Colonic mucosa (tissue), 4 donors: ENCODE data around the gene TAF4. TPM values are rescaled to one million over a fixed set of nuclear protein-coding genes. Genes with fewer than 3 reads are reported as not detected.

Experiments used
- DNase-seq: peaks from one replicate; pipeline ENCODE4 v3.0.0-alpha.2; 2020
- H3K27ac ChIP-seq: fragments of 200-600 bp; one replicate; pipeline ENCODE4 v1.8.0; 2021
- H3K27me3 ChIP-seq: fragments of 200-600 bp; one replicate; pipeline ENCODE4 v1.8.0; 2021
- H3K36me3 ChIP-seq: fragments of 200-600 bp; one replicate; pipeline ENCODE4 v1.8.0; 2021
- H3K4me1 ChIP-seq: fragments of 200-600 bp; one replicate; pipeline ENCODE4 v1.8.0; 2021; ENCODE audit warnings: mild to moderate bottlenecking
- H3K4me3 ChIP-seq: fragments of 200-600 bp; one replicate; pipeline ENCODE4 v1.8.0; 2021
- H3K9ac ChIP-seq, 2 donors: one replicate each; pipeline ENCODE4 v1.7.0; 2013; ENCODE audit warnings: control low read depth in 2 of 2, low read depth in 2 of 2, low read length in 2 of 2
- H3K9me3 ChIP-seq: fragments of 200-600 bp; one replicate; pipeline ENCODE4 v1.8.0; 2021
- intact Hi-C: fragments of 100-400 bp; cut with DNase I; formaldehyde crosslinking; loops from one replicate; pipeline ENCODE4 v1.14.1; 2022
- total RNA-seq, 2 donors: library from RNA; stranded (reverse); fragmentation: NEBNext Ultra II Directional in 1 of 2; extraction: Animal tissue kit (Norgen Biotek cat#: 25700) in 1 of 2; gene quantifications; one replicate each; pipeline ENCODE4 v1.2.1, GENCODE V29; 2021
- TF ChIP-seq, protein P1 (sequence below): fragments of 200-600 bp; IDR thresholded peaks from one replicate; pipeline ENCODE4 v1.8.0; 2022; ENCODE audit warnings: antibody characterized with exemption, mild to moderate bottlenecking
- donor health status: healthy.
- donor health status: DM: no; HTN: no; CAD: no.
- donor health status: DM: no; HTN: no; CAD: no.

Gene TAF4
- total RNA-seq, 2 donors from 2014 or later: 17.4 to 27.3 TPM

GRCh38 chr20:62009322-62009721, 56.4 kb downstream of the TAF4 start:
- Histone ChIP-seq H3K27ac (no peak overlapping the region), H3K4me3 (no peak overlapping the region), H3K36me3 (peaks cover 5% of the 10 kb centered on the region), H3K4me1 (no peaks in the 10 kb centered on the region), H3K27me3 (no peaks in the 10 kb centered on the region), H3K9me3 (no peaks in the 10 kb centered on the region), H3K9ac (no peak overlapping the region)
- DNase-seq: no peak
- TF ChIP-seq, protein P1, sequence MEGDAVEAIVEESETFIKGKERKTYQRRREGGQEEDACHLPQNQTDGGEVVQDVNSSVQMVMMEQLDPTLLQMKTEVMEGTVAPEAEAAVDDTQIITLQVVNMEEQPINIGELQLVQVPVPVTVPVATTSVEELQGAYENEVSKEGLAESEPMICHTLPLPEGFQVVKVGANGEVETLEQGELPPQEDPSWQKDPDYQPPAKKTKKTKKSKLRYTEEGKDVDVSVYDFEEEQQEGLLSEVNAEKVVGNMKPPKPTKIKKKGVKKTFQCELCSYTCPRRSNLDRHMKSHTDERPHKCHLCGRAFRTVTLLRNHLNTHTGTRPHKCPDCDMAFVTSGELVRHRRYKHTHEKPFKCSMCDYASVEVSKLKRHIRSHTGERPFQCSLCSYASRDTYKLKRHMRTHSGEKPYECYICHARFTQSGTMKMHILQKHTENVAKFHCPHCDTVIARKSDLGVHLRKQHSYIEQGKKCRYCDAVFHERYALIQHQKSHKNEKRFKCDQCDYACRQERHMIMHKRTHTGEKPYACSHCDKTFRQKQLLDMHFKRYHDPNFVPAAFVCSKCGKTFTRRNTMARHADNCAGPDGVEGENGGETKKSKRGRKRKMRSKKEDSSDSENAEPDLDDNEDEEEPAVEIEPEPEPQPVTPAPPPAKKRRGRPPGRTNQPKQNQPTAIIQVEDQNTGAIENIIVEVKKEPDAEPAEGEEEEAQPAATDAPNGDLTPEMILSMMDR: no peak
- intact Hi-C loops: no loop called here

DNA sequence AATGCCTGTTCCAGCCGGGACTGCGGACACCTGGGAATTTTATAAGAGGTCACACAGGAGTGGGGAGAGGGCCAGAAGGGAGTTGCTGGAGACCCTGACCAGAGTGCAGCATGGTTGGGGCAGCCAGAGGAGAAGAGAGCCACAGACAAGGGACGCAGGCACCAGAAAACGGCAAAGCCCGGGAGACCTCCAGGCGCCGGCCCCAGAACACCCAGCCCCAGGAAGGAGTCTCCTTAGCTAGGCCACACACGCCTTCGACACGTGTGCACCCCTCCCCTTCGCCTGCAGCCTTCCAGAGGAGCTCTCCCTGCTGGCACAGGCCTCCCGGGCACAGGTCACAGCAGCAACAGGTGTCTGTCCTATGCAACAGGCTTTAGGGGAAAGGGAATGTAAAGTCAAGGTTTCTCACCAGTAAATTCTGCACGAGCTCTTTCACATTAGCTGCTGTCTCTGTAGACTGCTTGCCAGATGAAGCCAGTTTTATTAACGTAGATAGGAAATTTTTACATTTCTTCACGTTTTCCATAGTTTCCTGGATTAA, 57.0 kb downstream of the TAF4 start:
- H3K36me3 ChIP-seq: peaks cover 5% of the 10 kb centered on the region
- H3K4me3 ChIP-seq: no peak overlapping the region
- TF ChIP-seq, protein P1: no peak
- H3K4me1 ChIP-seq: no peaks in the 10 kb centered on the region
- DNase-seq: no peak
- intact Hi-C loops: no loop called here
- H3K9me3 ChIP-seq: no peaks in the 10 kb centered on the region
- H3K27ac ChIP-seq: no peak overlapping the region
- no peaks in the 10 kb centered on the region for H3K27me3 ChIP-seq
- H3K9ac ChIP-seq: no peak overlapping the region

DNA sequence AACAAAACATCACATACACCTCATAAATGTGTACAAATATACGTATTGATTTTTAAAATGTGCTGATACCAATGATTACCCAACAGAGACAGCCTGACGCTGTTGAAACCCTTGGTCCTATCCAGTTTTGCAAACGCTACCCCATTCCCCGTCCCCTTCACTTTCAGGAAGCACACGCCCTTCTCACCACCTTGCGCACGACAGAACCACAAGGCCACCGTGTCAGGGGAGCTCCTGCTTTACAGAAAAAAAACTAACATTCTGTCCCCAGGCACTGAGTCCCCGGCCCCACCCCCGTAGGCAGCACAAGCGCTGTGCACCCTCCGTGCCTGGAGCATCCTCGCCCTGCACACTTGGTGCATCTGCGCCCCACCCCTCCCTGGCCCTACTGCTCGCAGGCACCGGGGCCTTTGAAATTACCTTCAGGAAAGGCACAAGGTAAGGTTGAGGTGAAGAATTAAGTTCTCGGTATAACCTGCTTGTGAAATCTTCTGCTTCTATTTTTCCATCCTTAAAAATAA, 58.5 kb downstream of the TAF4 start:
- Histone ChIP-seq H3K27ac (no peak overlapping the region), H3K4me3 (no peak overlapping the region), H3K36me3 (peaks cover 5% of the 10 kb centered on the region), H3K9ac (no peak overlapping the region), H3K9me3 (no peaks in the 10 kb centered on the region), H3K4me1 (no peaks in the 10 kb centered on the region), H3K27me3 (no peaks in the 10 kb centered on the region)
- TF ChIP-seq, protein P1: no peak
- intact Hi-C loops: no loop called here
- DNase-seq: no peak

GRCh38 chr20:62006482-62006881, 59.2 kb downstream of the TAF4 start:
- Histone ChIP-seq H3K9ac (no peak overlapping the region), H3K27ac (no peak overlapping the region), H3K27me3 (no peaks in the 10 kb centered on the region), H3K36me3 (peaks cover 6% of the 10 kb centered on the region), H3K4me3 (no peak overlapping the region), H3K4me1 (no peaks in the 10 kb centered on the region), H3K9me3 (no peaks in the 10 kb centered on the region)
- DNase-seq: no peak
- intact Hi-C loops: no loop called here
- TF ChIP-seq, protein P1: no peak

GRCh38 chr20:62004614-62005013, 61.1 kb downstream of the TAF4 start:
- no peak for DNase-seq
- no peak overlapping the region for H3K9ac ChIP-seq
- no peak overlapping the region for H3K4me3 ChIP-seq
- no peaks in the 10 kb centered on the region for H3K9me3 ChIP-seq
- TF ChIP-seq, protein P1: no peak
- H3K27ac ChIP-seq: no peak overlapping the region
- H3K27me3 ChIP-seq: no peaks in the 10 kb centered on the region
- intact Hi-C loops: no loop called here
- no peaks in the 10 kb centered on the region for H3K4me1 ChIP-seq
- H3K36me3 ChIP-seq: peaks cover 9% of the 10 kb centered on the region
